Measurements from ENCODE around the gene LHX3. TPM values are rescaled to one million over a fixed set of nuclear protein-coding genes. Genes with fewer than 3 reads are reported as not detected.

The LHX3 gene
- total RNA-seq, 3 donors from 2014 or later: not detected

DNA sequence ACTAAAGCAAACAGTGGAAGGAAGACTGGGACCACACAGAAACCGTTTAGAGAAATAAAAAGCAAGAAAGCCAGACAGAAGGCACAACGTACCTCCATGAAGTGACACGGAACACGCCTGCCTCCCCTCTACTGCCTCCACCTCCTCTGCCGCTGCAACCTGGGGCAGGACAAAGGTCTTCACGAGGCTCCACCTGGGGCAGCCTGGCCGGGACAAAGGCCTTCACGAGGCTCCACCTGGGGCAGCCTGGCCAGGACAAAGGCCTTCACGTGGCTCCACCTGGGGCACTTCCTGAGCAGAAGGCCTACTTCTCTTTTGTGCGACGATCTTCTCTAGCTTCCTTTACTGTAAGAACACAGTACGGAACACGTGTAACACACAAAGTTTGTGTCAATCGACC lies 28.9 kb upstream of the LHX3 start:
- intact Hi-C loops (cut with DNase I; ENCODE audit: low total_unique reads): no loop called here
- Histone ChIP-seq H3K4me1 (no peaks in the 10 kb centered on the region), H3K4me3 (no peak overlapping the region), H3K27ac (no peak overlapping the region), H3K9me3 (no peaks in the 10 kb centered on the region), H3K27me3 (no peaks in the 10 kb centered on the region), H3K36me3 (no peaks in the 10 kb centered on the region)
- DNase-seq (ENCODE audit: low spot score in 2 of 2): no peak
- TF ChIP-seq POLR2AphosphoS5 (IDR thresholded peaks at IDR 0.05) (no peak), POLR2A (IDR thresholded peaks at IDR 0.05) (no peak)
- TF ChIP-seq, protein P1, sequence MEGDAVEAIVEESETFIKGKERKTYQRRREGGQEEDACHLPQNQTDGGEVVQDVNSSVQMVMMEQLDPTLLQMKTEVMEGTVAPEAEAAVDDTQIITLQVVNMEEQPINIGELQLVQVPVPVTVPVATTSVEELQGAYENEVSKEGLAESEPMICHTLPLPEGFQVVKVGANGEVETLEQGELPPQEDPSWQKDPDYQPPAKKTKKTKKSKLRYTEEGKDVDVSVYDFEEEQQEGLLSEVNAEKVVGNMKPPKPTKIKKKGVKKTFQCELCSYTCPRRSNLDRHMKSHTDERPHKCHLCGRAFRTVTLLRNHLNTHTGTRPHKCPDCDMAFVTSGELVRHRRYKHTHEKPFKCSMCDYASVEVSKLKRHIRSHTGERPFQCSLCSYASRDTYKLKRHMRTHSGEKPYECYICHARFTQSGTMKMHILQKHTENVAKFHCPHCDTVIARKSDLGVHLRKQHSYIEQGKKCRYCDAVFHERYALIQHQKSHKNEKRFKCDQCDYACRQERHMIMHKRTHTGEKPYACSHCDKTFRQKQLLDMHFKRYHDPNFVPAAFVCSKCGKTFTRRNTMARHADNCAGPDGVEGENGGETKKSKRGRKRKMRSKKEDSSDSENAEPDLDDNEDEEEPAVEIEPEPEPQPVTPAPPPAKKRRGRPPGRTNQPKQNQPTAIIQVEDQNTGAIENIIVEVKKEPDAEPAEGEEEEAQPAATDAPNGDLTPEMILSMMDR (IDR thresholded peaks at IDR 0.05): no peak

DNA sequence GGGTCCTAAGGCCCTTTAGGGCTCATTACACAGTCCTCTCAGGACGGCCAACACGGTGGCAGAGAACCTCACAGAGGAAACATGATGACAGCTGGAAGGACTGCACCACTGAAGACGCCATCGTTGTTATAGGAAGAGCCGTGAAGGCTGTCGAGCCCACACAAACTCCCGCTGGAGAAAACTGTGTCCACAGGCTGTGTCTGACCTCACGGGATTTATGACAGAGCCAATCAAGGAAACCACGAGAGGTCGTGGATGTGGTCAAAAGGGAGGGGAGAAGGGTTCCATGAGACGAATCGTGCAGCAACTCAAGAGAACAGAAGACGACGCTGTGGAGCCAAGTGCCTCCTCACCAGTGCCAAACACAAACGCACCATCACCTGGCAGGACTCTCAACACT lies 28.5 kb upstream of the LHX3 start:
- intact Hi-C loops (cut with DNase I; ENCODE audit: low total_unique reads): no loop called here
- Histone ChIP-seq H3K4me1 (no peaks in the 10 kb centered on the region), H3K27ac (no peak overlapping the region), H3K9me3 (no peaks in the 10 kb centered on the region), H3K36me3 (no peaks in the 10 kb centered on the region), H3K4me3 (no peak overlapping the region), H3K27me3 (no peaks in the 10 kb centered on the region)
- TF ChIP-seq, protein P1 (IDR thresholded peaks at IDR 0.05): no peak
- TF ChIP-seq POLR2AphosphoS5 (IDR thresholded peaks at IDR 0.05): no peak
- no peak for TF ChIP-seq POLR2A (IDR thresholded peaks at IDR 0.05)
- no peak for DNase-seq (ENCODE audit: low spot score in 2 of 2)

DNA sequence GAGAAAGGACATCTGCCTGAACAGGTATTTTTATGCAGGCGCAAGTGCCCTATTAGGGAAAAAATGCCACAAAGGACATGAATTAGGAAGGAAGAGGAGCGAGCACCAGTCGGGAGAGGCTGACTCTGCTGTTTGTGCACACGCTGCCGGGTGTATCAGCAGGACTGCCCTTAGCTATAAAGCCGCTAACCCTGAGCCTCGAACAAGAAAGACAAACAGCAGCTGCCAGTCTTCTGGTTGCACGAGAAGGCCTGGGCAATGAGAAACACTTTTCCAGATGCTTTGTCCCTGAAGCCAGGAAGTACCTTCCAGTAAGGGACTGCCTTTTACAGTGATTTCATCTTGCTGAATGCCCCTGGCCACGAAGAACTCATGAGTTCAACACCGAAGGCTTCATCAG lies 28.0 kb upstream of the LHX3 start:
- no peaks in the 10 kb centered on the region for H3K4me1 ChIP-seq
- TF ChIP-seq POLR2A (IDR thresholded peaks at IDR 0.05) (no peak), POLR2AphosphoS5 (IDR thresholded peaks at IDR 0.05) (no peak)
- TF ChIP-seq, protein P1 (IDR thresholded peaks at IDR 0.05): no peak
- H3K4me3 ChIP-seq: no peak overlapping the region
- H3K27ac ChIP-seq: no peak overlapping the region
- no peaks in the 10 kb centered on the region for H3K36me3 ChIP-seq
- intact Hi-C loops (cut with DNase I; ENCODE audit: low total_unique reads): no loop called here
- DNase-seq (ENCODE audit: low spot score in 2 of 2): no peak
- H3K9me3 ChIP-seq: no peaks in the 10 kb centered on the region
- no peaks in the 10 kb centered on the region for H3K27me3 ChIP-seq

DNA sequence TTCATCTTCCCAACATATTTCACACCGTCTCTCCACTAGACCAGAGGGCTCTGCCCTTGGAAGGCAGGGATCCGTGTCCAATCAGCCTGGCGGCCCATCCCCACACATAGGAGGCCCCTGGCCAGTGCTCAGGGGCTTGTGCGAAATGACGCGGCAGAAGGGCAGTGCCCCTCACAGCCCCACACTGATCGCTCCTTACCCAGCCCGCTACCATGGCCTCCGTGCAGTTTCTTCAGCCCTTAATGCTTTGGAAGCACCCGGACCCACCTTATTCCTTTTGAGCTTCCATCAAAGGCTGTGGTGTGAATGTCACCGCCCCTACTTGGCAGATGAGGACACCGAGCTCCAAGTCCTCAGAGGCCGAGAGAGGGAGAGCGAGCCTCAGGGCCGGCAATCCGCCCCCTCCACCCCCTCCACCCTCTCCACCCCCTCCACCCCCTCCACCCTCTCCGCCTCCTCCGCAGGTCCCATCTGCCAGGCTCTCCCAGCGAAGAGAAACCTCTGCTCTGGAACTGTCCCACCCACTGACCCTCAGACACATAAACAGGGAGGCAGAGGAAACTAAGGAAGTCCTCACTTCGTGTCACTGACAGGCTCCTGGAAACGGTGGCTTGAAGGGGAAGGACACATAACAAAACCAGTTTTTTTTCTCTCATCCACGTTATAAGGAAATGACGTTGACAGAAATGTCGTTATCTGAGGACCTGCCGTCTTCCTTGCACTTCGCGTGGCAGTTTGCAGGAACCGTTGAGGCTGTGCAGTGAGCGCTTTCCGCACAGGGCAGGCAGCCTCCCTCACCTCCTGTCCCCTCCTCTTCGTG lies 26.8 kb upstream of the LHX3 start:
- TF ChIP-seq, protein P1 (IDR thresholded peaks at IDR 0.05): no peak
- TF ChIP-seq POLR2AphosphoS5 (IDR thresholded peaks at IDR 0.05): no peak
- TF ChIP-seq POLR2A (IDR thresholded peaks at IDR 0.05): no peak
- no peaks in the 10 kb centered on the region for H3K27me3 ChIP-seq
- no peak for DNase-seq (ENCODE audit: low spot score in 2 of 2)
- no peak overlapping the region for H3K27ac ChIP-seq
- intact Hi-C loops (cut with DNase I; ENCODE audit: low total_unique reads): no loop called here
- no peaks in the 10 kb centered on the region for H3K36me3 ChIP-seq
- no peaks in the 10 kb centered on the region for H3K9me3 ChIP-seq
- no peaks in the 10 kb centered on the region for H3K4me1 ChIP-seq
- no peak overlapping the region for H3K4me3 ChIP-seq

DNA sequence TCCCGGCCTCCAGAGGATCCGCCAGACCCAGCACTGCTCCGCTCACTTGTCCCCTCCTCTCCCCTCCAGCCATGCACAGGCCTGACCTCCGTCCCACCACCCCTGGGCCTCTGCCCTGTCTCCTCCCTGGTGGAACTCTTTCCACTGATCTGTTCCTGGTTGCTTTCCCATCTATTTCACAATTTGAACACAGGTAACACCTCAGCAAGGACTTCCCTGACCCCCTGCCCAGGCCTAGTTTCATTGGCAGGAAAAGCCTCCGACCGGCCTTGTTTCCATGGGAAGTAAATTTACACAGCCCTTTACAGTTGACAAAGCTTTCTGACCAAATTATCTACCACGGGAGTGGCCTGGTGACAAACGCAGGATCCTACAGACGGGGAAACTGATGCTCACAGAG lies 25.8 kb upstream of the LHX3 start:
- TF ChIP-seq POLR2AphosphoS5 (IDR thresholded peaks at IDR 0.05) (no peak), POLR2A (IDR thresholded peaks at IDR 0.05) (no peak)
- TF ChIP-seq, protein P1 (IDR thresholded peaks at IDR 0.05): no peak
- Histone ChIP-seq H3K27me3 (no peaks in the 10 kb centered on the region), H3K4me1 (no peaks in the 10 kb centered on the region), H3K9me3 (no peaks in the 10 kb centered on the region), H3K27ac (no peak overlapping the region), H3K4me3 (no peak overlapping the region), H3K36me3 (no peaks in the 10 kb centered on the region)
- intact Hi-C loops (cut with DNase I; ENCODE audit: low total_unique reads): no loop called here
- no peak for DNase-seq (ENCODE audit: low spot score in 2 of 2)

Data from breast epithelium (tissue), 4 donors.